Smooth muscle cell (in vitro differentiated cells): ENCODE results near the gene ADM5. TPM values are rescaled to one million over a fixed set of nuclear protein-coding genes. Genes with fewer than 3 reads are reported as not detected.

Experiments
- DNase-seq: peaks from one replicate; lab custom pipeline; 2025; ENCODE audit not compliant: unreplicated experiment; lab: John Stamatoyannopoulos, UW
- H2AFZ ChIP-seq: fragments of 200-600 bp; sonication (generic); 2 replicates; pipeline ENCODE4 v1.6.0; 2016; ENCODE audit warnings: antibody characterized with exemption, low read depth, mild to moderate bottlenecking
- H3F3A ChIP-seq: fragments of 200-600 bp; sonication (generic); 2 replicates; pipeline ENCODE4 v1.6.0; 2017; ENCODE audit warnings: antibody characterized with exemption, low read depth
- H3K27ac ChIP-seq: fragments of 200-600 bp; sonication (generic); 2 replicates; pipeline ENCODE4 v1.5.1; 2016; ENCODE audit warnings: low read depth, mild to moderate bottlenecking
- H3K27me3 ChIP-seq: fragments of 200-600 bp; sonication (generic); 2 replicates; pipeline ENCODE4 v1.6.1; 2016; ENCODE audit warnings: low read depth, mild to moderate bottlenecking
- H3K36me3 ChIP-seq: fragments of 200-600 bp; sonication (generic); 2 replicates; pipeline ENCODE4 v1.5.1; 2016; ENCODE audit warnings: low read depth
- H3K4me1 ChIP-seq: fragments of 200-600 bp; sonication (generic); 2 replicates; pipeline ENCODE4 v1.5.1; 2016; ENCODE audit warnings: low read depth
- H3K4me2 ChIP-seq: fragments of 200-600 bp; sonication (generic); 2 replicates; pipeline ENCODE4 v1.6.0; 2016; ENCODE audit warnings: mild to moderate bottlenecking
- H3K4me3 ChIP-seq: fragments of 200-600 bp; sonication (generic); 2 replicates; pipeline ENCODE4 v1.5.1; 2016; ENCODE audit warnings: mild to moderate bottlenecking
- H3K79me2 ChIP-seq: fragments of 200-600 bp; sonication (generic); 2 replicates; pipeline ENCODE4 v1.6.0; 2016; ENCODE audit warnings: low read depth, mild to moderate bottlenecking
- H3K9ac ChIP-seq: fragments of 200-600 bp; sonication (generic); 2 replicates; pipeline ENCODE4 v1.6.0; 2016; ENCODE audit warnings: low read depth
- H3K9me3 ChIP-seq: fragments of 200-600 bp; sonication (generic); replicated peaks from 2 replicates; pipeline ENCODE4 v1.5.1; 2016; ENCODE audit warnings: low read depth
- H4K20me1 ChIP-seq: fragments of 200-600 bp; sonication (generic); 2 replicates; pipeline ENCODE4 v1.6.0; 2016; ENCODE audit warnings: low read depth
- CTCF ChIP-seq: fragments of 200-600 bp; sonication (generic); IDR thresholded peaks from 2 replicates; pipeline ENCODE4 v1.5.1; 2017; ENCODE audit warnings: borderline replicate concordance, mild to moderate bottlenecking, antibody characterized with exemption; ENCODE audit not compliant: insufficient read depth, poor library complexity, severe bottlenecking
- WGBS: methylation state at CpG from one replicate; pipeline ENCODE4 v1.1.7; 2016; ENCODE audit warnings: low lambda C conversion rate; 5-methylcytosine and 5-hydroxymethylcytosine counted together
- polyA plus RNA-seq: library from polyadenylated mRNA; unstranded; fragments of >200 nt; fragmentation: Nextera tagmentation; extraction: Ambion mirVana; gene quantifications from 2 replicates; pipeline ENCODE4 v1.2.1, GENCODE V29; 2016
- total RNA-seq: library from RNA; depleted of rRNA; stranded (reverse); fragments of >200 nt; gene quantifications from 2 replicates; pipeline ENCODE4 v1.2.3, GENCODE V29; 2014

Gene ADM5
- total and polyA plus RNA-seq, 2 experiments from 2014 or later: 1.7 to 3.6 TPM

GRCh38 chr19:49678985-49679770, 10.2 kb upstream of the ADM5 start:
- 66% methylated on average over 10 of the region's 12 CpGs for WGBS
- Histone ChIP-seq H3K9ac (no peak overlapping the region), H3K4me1 (peaks cover 16% of the 10 kb centered on the region), H3K79me2 (peaks cover 55% of the 10 kb centered on the region), H3K4me2 (peak overlapping the region; percentile 91), H2AFZ (no peak overlapping the region), H3K36me3 (no peaks in the 10 kb centered on the region), H3F3A (peaks cover 26% of the 10 kb centered on the region), H3K9me3 (no peaks in the 10 kb centered on the region), H3K4me3 (no peak overlapping the region), H4K20me1 (peaks cover 53% of the 10 kb centered on the region), H3K27ac (peak overlapping the region; percentile 78), H3K27me3 (no peaks in the 10 kb centered on the region)
- DNase-seq: no peak
- TF ChIP-seq CTCF: no peak

- Histone ChIP-seq H3K4me2 (peak overlapping the region; percentile 85), H3K79me2 (peaks cover 55% of the 10 kb centered on the region), H3K9ac (peak overlapping the region; percentile 8), H4K20me1 (peaks cover 60% of the 10 kb centered on the region), H3K9me3 (no peaks in the 10 kb centered on the region), H3K4me1 (peaks cover 16% of the 10 kb centered on the region), H3K4me3 (no peak overlapping the region), H2AFZ (no peak overlapping the region), H3K36me3 (no peaks in the 10 kb centered on the region), H3K27ac (peak overlapping the region; percentile 64), H3F3A (peaks cover 20% of the 10 kb centered on the region), H3K27me3 (no peaks in the 10 kb centered on the region)
- DNase-seq: no peak
- no peak for TF ChIP-seq CTCF
- 68% methylated on average over 10 of the region's 10 CpGs for WGBS
Observed at GRCh38 chr19:49679771-49680413, 9.5 kb upstream of the ADM5 start.

- TF ChIP-seq CTCF: peak; percentile 99
- H3K36me3 ChIP-seq: no peaks in the 10 kb centered on the region
- no peaks in the 10 kb centered on the region for H3K9me3 ChIP-seq
- H3F3A ChIP-seq: peaks cover 17% of the 10 kb centered on the region
- peaks cover 16% of the 10 kb centered on the region for H3K4me1 ChIP-seq
- H3K27ac ChIP-seq: peak overlapping the region; percentile 64
- no peaks in the 10 kb centered on the region for H3K27me3 ChIP-seq
- H2AFZ ChIP-seq: no peak overlapping the region
- H3K4me2 ChIP-seq: peak overlapping the region; percentile 85
- H4K20me1 ChIP-seq: peaks cover 68% of the 10 kb centered on the region
- 39% methylated on average over 38 of the region's 40 CpGs for WGBS
- H3K79me2 ChIP-seq: peaks cover 55% of the 10 kb centered on the region
- H3K4me3 ChIP-seq: peak overlapping the region; percentile 37
- H3K9ac ChIP-seq: peak overlapping the region; percentile 8
- peak; percentile 90 for DNase-seq
Observed at GRCh38 chr19:49680421-49681351, 8.7 kb upstream of the ADM5 start.
